SK-N-SH (cell line): Measurements from ENCODE around the gene SNPH. TPM values are rescaled to one million over a fixed set of nuclear protein-coding genes. Genes with fewer than 3 reads are reported as not detected.
"Not testable (repeated sequence)": the region's sequence is repeated elsewhere in the genome, so short reads cannot be mapped to it uniquely, and the experiment has no call there.

Experiments
- CTCF ChIA-PET: fragments of 300-600, 350-600 bp; formaldehyde crosslinking; extraction: SDS; loops from one replicate; lab custom pipeline; 2021; lab: Yijun Ruan, JAX
- POLR2A ChIA-PET: fragments of 350-600 bp; sonication (Branson Sonifier 250); formaldehyde crosslinking; extraction: SDS; loops from one replicate; lab custom pipeline; 2020; ENCODE audit warnings: antibody characterized with exemption, inconsistent platforms; lab: Yijun Ruan, JAX
- DNase-seq: peaks from one replicate; pipeline ENCODE4 v3.0.0; 2012
- H2AFZ ChIP-seq: fragments of 200-600 bp; sonication (generic); 2 replicates; pipeline ENCODE4 v1.8.1; 2016; ENCODE audit warnings: antibody characterized with exemption, mild to moderate bottlenecking, low read depth
- H3F3A ChIP-seq: fragments of 200-600 bp; sonication (generic); replicated peaks from 2 replicates; pipeline ENCODE3; 2016; ENCODE audit warnings: antibody characterized with exemption, mild to moderate bottlenecking; ENCODE audit not compliant: insufficient read depth
- H3K27ac ChIP-seq, 2 experiments: fragments of 200-500 bp in 1 of 2; fragments of 200-600 bp in 1 of 2; sonication (Bioruptor generic) in 1 of 2; sonication (generic), shearing (Covaris generic) in 1 of 2; 2 replicates each; pipeline versions ENCODE4 v1.5.1 to v1.6.1; 2014 to 2016; ENCODE audit warnings: low read depth in 2 of 2, inconsistent platforms in 1 of 2, low read length in 1 of 2, mild to moderate bottlenecking in 1 of 2, mixed read lengths in 1 of 2
- H3K27me3 ChIP-seq: fragments of 200-600 bp; sonication (generic), shearing (Covaris generic); 2 replicates; pipeline ENCODE4 v1.6.1; 2016; ENCODE audit warnings: mixed run types; ENCODE audit not compliant: insufficient read depth
- H3K36me3 ChIP-seq, 2 experiments: fragments of 200-500 bp in 1 of 2; fragments of 200-600 bp in 1 of 2; sonication (Bioruptor generic) in 1 of 2; sonication (generic) in 1 of 2; replicated peaks in 1 of 2; 2 replicates each; pipeline versions ENCODE3 to v1.5.1; 2014 to 2016; ENCODE audit warnings: low read length in 1 of 2, mild to moderate bottlenecking in 1 of 2; ENCODE audit not compliant: insufficient read depth in 2 of 2, control insufficient read depth in 1 of 2
- H3K4me1 ChIP-seq, 2 experiments: fragments of 200-500 bp in 1 of 2; fragments of 200-600 bp in 1 of 2; sonication (Bioruptor generic) in 1 of 2; sonication (generic), shearing (Covaris generic) in 1 of 2; 2 replicates each; pipeline versions ENCODE4 v1.5.1 to v1.6.1; 2014 to 2016; ENCODE audit warnings: low read depth in 1 of 2, low read length in 1 of 2, mixed run types in 1 of 2; ENCODE audit not compliant: insufficient read depth in 2 of 2, control insufficient read depth in 1 of 2
- H3K4me2 ChIP-seq: fragments of 200-600 bp; sonication (generic), shearing (Covaris generic); 2 replicates; pipeline ENCODE4 v1.6.1; 2017; ENCODE audit warnings: mixed run types
- H3K4me3 ChIP-seq, 2 experiments: fragments of 200-500 bp in 1 of 2; fragments of 200-600 bp in 1 of 2; sonication (Bioruptor generic) in 1 of 2; sonication (generic), shearing (Covaris generic) in 1 of 2; 2 replicates each; pipeline versions ENCODE4 v1.5.1 to v1.8.1; 2014 to 2016; ENCODE audit warnings: low read depth in 2 of 2, inconsistent platforms in 1 of 2, low read length in 1 of 2, mild to moderate bottlenecking in 1 of 2, mixed read lengths in 1 of 2, moderate library complexity in 1 of 2
- H3K79me2 ChIP-seq: fragments of 200-600 bp; sonication (generic); 2 replicates; pipeline ENCODE4 v1.8.1; 2017; ENCODE audit warnings: mild to moderate bottlenecking; ENCODE audit not compliant: insufficient read depth
- H3K9ac ChIP-seq: fragments of 200-600 bp; sonication (generic); 2 replicates; pipeline ENCODE4 v1.6.1; 2017; ENCODE audit warnings: mixed run types
- H3K9me2 ChIP-seq: fragments of 200-600 bp; sonication (generic); 2 replicates; pipeline ENCODE4 v1.6.1; 2017; ENCODE audit warnings: mixed run types
- H3K9me3 ChIP-seq: fragments of 200-600 bp; sonication (generic); 2 replicates; pipeline ENCODE4 v1.6.1; 2017; ENCODE audit warnings: mixed run types, mild to moderate bottlenecking, moderate library complexity
- H4K20me1 ChIP-seq: fragments of 200-600 bp; sonication (generic); 2 replicates; pipeline ENCODE4 v1.6.1; 2017; ENCODE audit warnings: mild to moderate bottlenecking, mixed run types; ENCODE audit not compliant: insufficient read depth
- EP300 ChIP-seq, 2 experiments: IDR thresholded peaks; 2 replicates each; pipeline versions ENCODE4 v1.4.0 to v1.6.1; 2012; ENCODE audit warnings: borderline replicate concordance in 1 of 2, low read depth in 1 of 2, low read length in 1 of 2
- FOSL2 ChIP-seq: IDR thresholded peaks from 2 replicates; pipeline ENCODE4 v1.4.0; 2012; ENCODE audit warnings: low read depth, mild to moderate bottlenecking, moderate library complexity, borderline replicate concordance
- FOXJ3 ChIP-seq: sonication (generic); formaldehyde crosslinking; IDR thresholded peaks from 2 replicates; pipeline ENCODE4 v1.5.1; 2020; ENCODE audit warnings: mild to moderate bottlenecking, missing genetic modification reagents
- JUND ChIP-seq: IDR thresholded peaks from 2 replicates; pipeline ENCODE4 v1.4.0; 2012
- NFIC ChIP-seq: IDR thresholded peaks from 2 replicates; pipeline ENCODE4 v1.4.0; 2012; ENCODE audit warnings: borderline replicate concordance
- NRF1 ChIP-seq: IDR thresholded peaks from 2 replicates; pipeline ENCODE4 v1.6.1; 2012; ENCODE audit warnings: low read depth, mild to moderate bottlenecking, low read length
- PBX3 ChIP-seq: IDR thresholded peaks from 2 replicates; pipeline ENCODE4; 2012
- RCOR1 ChIP-seq: fragments of 150-350 bp; IDR thresholded peaks from 2 replicates; pipeline ENCODE4 v1.6.1; 2017; ENCODE audit warnings: antibody characterized with exemption, low read length
- RFX5 ChIP-seq: IDR thresholded peaks from 2 replicates; pipeline ENCODE4 v1.6.1; 2012; ENCODE audit warnings: mild to moderate bottlenecking, improper control_type of control experiment, low read length
- WGBS: methylation state at CpG from one replicate; pipeline ENCODE4 v1.1.6; 2017; ENCODE audit warnings: low lambda C conversion rate; 5-methylcytosine and 5-hydroxymethylcytosine counted together
- polyA plus RNA-seq, 3 experiments: library from polyadenylated mRNA; depleted of rRNA; stranded (reverse); fragments of >200 nt; gene quantifications; 2 replicates each; pipeline ENCODE4 v1.2.3, GENCODE V29; 2012

Gene SNPH
- polyA plus RNA-seq, 1 of the 3 experiments (the other 2 are of a cell fraction), result 2.5 TPM

- TF ChIP-seq PBX3, result no peak
- TF ChIP-seq NRF1, result peak; percentile 46; the same call in 1 of the 2 replicates
- peak; percentile 55 for TF ChIP-seq JUND
- TF ChIP-seq NFIC, result no peak
- no peak for TF ChIP-seq EP300 (IDR thresholded peaks at IDR 0.05; ENCODE audit: borderline replicate concordance in 1 of 2, low read depth in 1 of 2, low read length in 1 of 2)
- TF ChIP-seq FOSL2, result peak; percentile 73; the same call in 1 of the 2 replicates
- TF ChIP-seq FOXJ3 (CRISPR knock-in tag), result no peak
- no peak for TF ChIP-seq RCOR1
- no peak for TF ChIP-seq RFX5
These were observed at the start of gene SNPH (continued) for GRCh38 chr20:1266167-1266973.

- H3K36me3 ChIP-seq, DNase-seq, POLR2A ChIA-PET, CTCF ChIA-PET, H3K4me3 ChIP-seq, H4K20me1 ChIP-seq, H3K9me3 ChIP-seq, H3K9me2 ChIP-seq, H3K27me3 ChIP-seq, H3K4me1 ChIP-seq, H3K9ac ChIP-seq, H2AFZ ChIP-seq, H3F3A ChIP-seq, H3K4me2 ChIP-seq, H3K27ac ChIP-seq, H3K79me2 ChIP-seq: not testable (repeated sequence)
- WGBS, result 65% methylated on average over 4 of the region's 19 CpGs
These were observed 49.3 kb upstream of the SNPH start for GRCh38 chr20:1216527-1217427.

- H3K9ac ChIP-seq, H2AFZ ChIP-seq, H3K4me2 ChIP-seq, H4K20me1 ChIP-seq, DNase-seq, H3K4me3 ChIP-seq, H3K27ac ChIP-seq, H3K27me3 ChIP-seq, H3K9me3 ChIP-seq, H3F3A ChIP-seq, H3K4me1 ChIP-seq, H3K36me3 ChIP-seq, POLR2A ChIA-PET, H3K79me2 ChIP-seq, H3K9me2 ChIP-seq: not testable (repeated sequence)
- WGBS, result 50% methylated on average over 4 of the region's 4 CpGs
- CTCF ChIA-PET, result interaction anchor here (3.3 kb wide), 1 partner anchor 10 kb away, joined by 20 read pairs; no protein-coding TSS in a partner anchor
These were observed 43.3 kb upstream of the SNPH start for GRCh38 chr20:1222750-1223149.
